Adrenal gland (tissue), 12 donors: ENCODE results near the gene AHSP. TPM values are rescaled to one million over a fixed set of nuclear protein-coding genes. Genes with fewer than 3 reads are reported as not detected.

Source experiments
- DNase-seq, 7 donors: peaks; one replicate each; pipeline ENCODE4 v3.0.0-alpha.2; 2019 to 2020
- H3K27ac ChIP-seq, 5 donors: fragments of 200-600 bp; sonication (generic) in 4 of 5; 1 replicate in 3 of 5; 2 replicates in 2 of 5; pipeline versions ENCODE4 v1.5.1 to v1.8.0; 2016 to 2020; ENCODE audit warnings: mild to moderate bottlenecking in 1 of 5
- H3K27me3 ChIP-seq: fragments of 200-600 bp; 2 replicates; pipeline ENCODE4 v1.8.0; 2021
- H3K36me3 ChIP-seq, 2 donors: fragments of 200-600 bp; replicated peaks in 1 of 2; 1 replicate in 1 of 2; 2 replicates in 1 of 2; pipeline versions ENCODE4 v1.5.1 to v1.8.0; 2018 to 2022
- H3K4me1 ChIP-seq, 2 donors: fragments of 200-600 bp; replicated peaks in 1 of 2; 1 replicate in 1 of 2; 2 replicates in 1 of 2; pipeline versions ENCODE4 v1.5.1 to v1.8.0; 2018 to 2021
- H3K4me3 ChIP-seq, 4 donors: fragments of 200-600 bp; sonication (generic) in 3 of 4; one replicate each; pipeline ENCODE4 v1.5.1; 2016 to 2018
- H3K9me3 ChIP-seq, 3 donors: fragments of 200-600 bp; sonication (generic) in 1 of 3; replicated peaks in 1 of 3; 1 replicate in 2 of 3; 2 replicates in 1 of 3; pipeline versions ENCODE4 v1.5.1 to v1.8.0; 2016 to 2021
- CTCF ChIP-seq, 6 experiments: fragments of 450-650 bp in 4 of 6; fragments of 200-600 bp in 2 of 6; sonication (generic) in 1 of 6; IDR thresholded peaks; 1 replicate in 5 of 6; 2 replicates in 1 of 6; pipeline versions ENCODE4 v1.5.1 to v1.8.0; 2016 to 2021; ENCODE audit warnings: antibody characterized with exemption in 6 of 6, mild to moderate bottlenecking in 2 of 6, moderate library complexity in 1 of 6
- POLR2A ChIP-seq, 2 donors: fragments of 450-650 bp; IDR thresholded peaks; one replicate each; pipeline ENCODE4 v1.6.1; 2017; ENCODE audit warnings: antibody characterized with exemption in 2 of 2, mild to moderate bottlenecking in 2 of 2, moderate library complexity in 1 of 2
- WGBS, 4 donors: extraction: QIAGEN DNeasy Blood & Tissue Kit in 2 of 4; methylation state at CpG; one replicate each; pipeline versions ENCODE4 v1.1.5 to v1.1.7; 2013 to 2017; 5-methylcytosine and 5-hydroxymethylcytosine counted together
- intact Hi-C, 2 donors: fragments of 100-400 bp; cut with DNase I; formaldehyde crosslinking; loops; one replicate each; pipeline versions ENCODE4 v1.14.1 to v1.15.0; 2022 to 2023
- polyA plus RNA-seq, 3 donors: library from polyadenylated mRNA; stranded (reverse); fragments of 200-250 nt in 2 of 3; fragments of 350-450 nt in 1 of 3; fragmentation: Illumina TruSeq in 1 of 3; extraction: RNeasy Lipid Tissue Mini Kit (QIAGEN cat#74804) in 1 of 3; gene quantifications; one replicate each; pipeline ENCODE4 v1.2.3, GENCODE V29; 2013 to 2014
- total RNA-seq, 9 donors: library from RNA; depleted of rRNA in 4 of 9; stranded (reverse); fragments of >200 nt in 4 of 9; fragments of 120-200 nt in 1 of 9; fragmentation: NEBNext Ultra II Directional in 1 of 9; extraction: Animal tissue kit (Norgen Biotek cat#: 25700) in 1 of 9; gene quantifications; one replicate each; pipeline versions ENCODE4 v1.1.0 to v1.2.4, GENCODE V29; 2013 to 2023
- donor health status: healthy with polysubstance abuse.
- donor health status: Bipolar disorder and iron deficiency.
- donor health status: DM: yes; HTN: yes; CAD: no.
- donor health status: DM: no; HTN: no; CAD: no.
- donor health status: DM: no; HTN: no; CAD: no.
- donor health status: DM: yes; HTN: yes; CAD: no.

AHSP gene
- total and polyA plus RNA-seq, 12 donors = 35.0 TPM; not detected in 11

- no peaks in the 10 kb centered on the region for H3K27me3 ChIP-seq
- H3K27ac ChIP-seq = no peak overlapping the region
- TF ChIP-seq CTCF (IDR thresholded peaks at IDR 0.05) (no peak), POLR2A (IDR thresholded peaks at IDR 0.05) (no peak)
- peaks cover 0 to 27% of the 10 kb centered on the region in 2 donors for H3K36me3 ChIP-seq
- DNase-seq = no peak
- H3K4me3 ChIP-seq = peak overlapping the region in 1 of 4 donors; percentile 73
- no peaks in the 10 kb centered on the region for H3K9me3 ChIP-seq
- WGBS, 4 donors = 29 to 89% (median 34%) methylated on average over 17 to 77 of the region's 77 CpGs
- H3K4me1 ChIP-seq = peaks cover 8 to 16% of the 10 kb centered on the region in 2 donors
- intact Hi-C loops = loop anchor here in 1 of 2 donors (10.0 kb wide), 1 partner anchor 226 kb away; a partner anchor contains a TSS
Observed at GRCh38 chr16:31488468-31489297, 39.0 kb upstream of the AHSP start.

GRCh38 chr16:31489298-31489564, 38.5 kb upstream of the AHSP start:
- Histone ChIP-seq H3K27me3 (no peaks in the 10 kb centered on the region), H3K36me3 (peaks cover 0 to 32% of the 10 kb centered on the region in 2 donors), H3K4me3 (no peak overlapping the region), H3K27ac (no peak overlapping the region), H3K9me3 (no peaks in the 10 kb centered on the region), H3K4me1 (peaks cover 8 to 16% of the 10 kb centered on the region in 2 donors)
- 86 to 89% (median 88%) methylated on average over 7 of the region's 7 CpGs for WGBS, 4 donors
- no peak for DNase-seq
- intact Hi-C loops = loop anchor here in 1 of 2 donors (10.0 kb wide), 1 partner anchor 226 kb away; a partner anchor contains a TSS
- no peak for TF ChIP-seq CTCF (IDR thresholded peaks at IDR 0.05)
- TF ChIP-seq POLR2A (IDR thresholded peaks at IDR 0.05) = no peak

- Histone ChIP-seq H3K4me1 (peaks cover 8 to 16% of the 10 kb centered on the region in 2 donors), H3K9me3 (no peaks in the 10 kb centered on the region), H3K27me3 (no peaks in the 10 kb centered on the region), H3K4me3 (no peak overlapping the region), H3K27ac (no peak overlapping the region), H3K36me3 (peaks cover 0 to 38% of the 10 kb centered on the region in 2 donors)
- TF ChIP-seq CTCF (IDR thresholded peaks at IDR 0.05) (no peak), POLR2A (IDR thresholded peaks at IDR 0.05) (no peak)
- intact Hi-C loops = loop anchor here (10.0 kb wide), 2 partner anchors 225 to 375 kb away; a partner anchor contains a TSS
- DNase-seq = no peak
- WGBS, 4 donors = 92 to 97% (median 92%) methylated on average over 14 to 22 of the region's 22 CpGs
Observed at GRCh38 chr16:31489616-31490584, 37.8 kb upstream of the AHSP start.
